WTC11 (cell line): Measurements from ENCODE around the gene BIRC3. TPM values are rescaled to one million over a fixed set of nuclear protein-coding genes. Genes with fewer than 3 reads are reported as not detected.

Experiments
- ATAC-seq: fragments of 200-7000 bp; cut with Tn5 transposase; 2 replicates; pipeline ENCODE4 v1.10.0; 2021; ENCODE audit warnings: mild to moderate bottlenecking, moderate library complexity
- CTCF ChIA-PET: fragments of 300-600 bp; sonication (Branson Sonifier 250); formaldehyde crosslinking; loops from one replicate; lab custom pipeline; 2021; ENCODE audit warnings: antibody characterized with exemption; lab: Charles Lee
- POLR2A ChIA-PET: fragments of 350-600 bp; sonication (Branson Sonifier 250); formaldehyde crosslinking; loops from one replicate; lab custom pipeline; 2021; ENCODE audit warnings: antibody characterized with exemption; lab: Charles Lee
- DNase-seq: peaks from one replicate; pipeline ENCODE4 v3.0.0; 2021; ENCODE audit warnings: low spot score
- H3K27ac Mint-ChIP-seq: 2 replicates; pipeline ENCODE4 v1.8.0; 2021; ENCODE audit warnings: mixed read lengths
- H3K27me3 Mint-ChIP-seq: 2 replicates; pipeline ENCODE4 v1.8.0; 2021; ENCODE audit warnings: low read depth, mild to moderate bottlenecking, moderate library complexity, mixed read lengths
- H3K36me3 Mint-ChIP-seq: 2 replicates; pipeline ENCODE4 v1.8.0; 2021; ENCODE audit warnings: mixed read lengths
- H3K4me1 Mint-ChIP-seq: 2 replicates; pipeline ENCODE4 v1.8.0; 2022; ENCODE audit warnings: mixed read lengths
- H3K4me3 Mint-ChIP-seq: 2 replicates; pipeline ENCODE4 v1.8.0; 2021; ENCODE audit warnings: mild to moderate bottlenecking, moderate library complexity, mixed read lengths
- H3K9me3 Mint-ChIP-seq: 2 replicates; pipeline ENCODE4 v1.8.0; 2021; ENCODE audit warnings: mixed read lengths
- CREB1 ChIP-seq: sonication (generic); formaldehyde crosslinking; IDR thresholded peaks from 2 replicates; pipeline ENCODE4 v1.8.0; 2023; ENCODE audit warnings: mild to moderate bottlenecking, missing genetic modification reagents
- EMX1 ChIP-seq: fragments of 250-450 bp; sonication (Bioruptor Pico); IDR thresholded peaks from 2 replicates; pipeline ENCODE4 v1.8.0; 2021; ENCODE audit warnings: mild to moderate bottlenecking
- FOXJ3 ChIP-seq: sonication (generic); formaldehyde crosslinking; IDR thresholded peaks from 2 replicates; pipeline ENCODE4 v1.9.0; 2021; ENCODE audit warnings: missing genetic modification reagents, mild to moderate bottlenecking, borderline replicate concordance
- FOXK1 ChIP-seq: sonication (generic); formaldehyde crosslinking; IDR thresholded peaks from 2 replicates; pipeline ENCODE4 v1.8.0; 2022; ENCODE audit warnings: mild to moderate bottlenecking, moderate library complexity, missing genetic modification reagents
- JUN ChIP-seq: sonication (generic); formaldehyde crosslinking; IDR thresholded peaks from 2 replicates; pipeline ENCODE4 v1.8.0; 2023; ENCODE audit warnings: mild to moderate bottlenecking, missing genetic modification reagents
- KAT7 ChIP-seq: sonication (generic); formaldehyde crosslinking; IDR thresholded peaks from 2 replicates; pipeline ENCODE4 v1.8.1; 2023; ENCODE audit warnings: missing genetic modification reagents, mild to moderate bottlenecking, borderline replicate concordance
- NFATC4 ChIP-seq: fragments of 250-450 bp; sonication (Bioruptor Pico); IDR thresholded peaks from 2 replicates; pipeline ENCODE4 v1.9.0; 2021; ENCODE audit warnings: mild to moderate bottlenecking
- NFE2L1 ChIP-seq: sonication (generic); formaldehyde crosslinking; IDR thresholded peaks from 2 replicates; pipeline ENCODE4 v1.8.1; 2023; ENCODE audit warnings: missing genetic modification reagents
- RORB ChIP-seq: fragments of 250-450 bp; sonication (Bioruptor Pico); IDR thresholded peaks from 2 replicates; pipeline ENCODE4 v1.9.0; 2021; ENCODE audit warnings: mild to moderate bottlenecking
- SP1 ChIP-seq: sonication (generic); formaldehyde crosslinking; conservative IDR thresholded peaks from 2 replicates; pipeline ENCODE4 v1.8.1; 2022; ENCODE audit warnings: missing genetic modification reagents
- TEAD1 ChIP-seq: sonication (generic); formaldehyde crosslinking; IDR thresholded peaks from 2 replicates; pipeline ENCODE4 v1.8.0; 2022; ENCODE audit warnings: mild to moderate bottlenecking, missing genetic modification reagents
- TP53 ChIP-seq: sonication (generic); formaldehyde crosslinking; IDR thresholded peaks from 2 replicates; pipeline ENCODE4 v1.8.1; 2023; ENCODE audit warnings: mild to moderate bottlenecking, missing genetic modification reagents
- ZNF232 ChIP-seq: sonication (generic); formaldehyde crosslinking; IDR thresholded peaks from 2 replicates; pipeline ENCODE4 v1.8.0; 2022; ENCODE audit warnings: mild to moderate bottlenecking, missing genetic modification reagents
- ZNF317 ChIP-seq: sonication (generic); formaldehyde crosslinking; IDR thresholded peaks from 2 replicates; pipeline ENCODE4 v1.8.1; 2023; ENCODE audit warnings: low read depth, mild to moderate bottlenecking, moderate library complexity, missing genetic modification reagents, borderline replicate concordance
- ZNF423 ChIP-seq: fragments of 250-450 bp; sonication (Bioruptor Pico); IDR thresholded peaks from 2 replicates; pipeline ENCODE4 v2.1.2; 2022; ENCODE audit warnings: mild to moderate bottlenecking, moderate library complexity
- ZNF671 ChIP-seq: fragments of 250-450 bp; sonication (Bioruptor Pico); IDR thresholded peaks from 2 replicates; pipeline ENCODE4 v1.8.0; 2021; ENCODE audit warnings: mild to moderate bottlenecking
- total RNA-seq: library from RNA; stranded (reverse); gene quantifications from 3 replicates; pipeline ENCODE4 v1.2.3, GENCODE V29; 2021
- TF ChIP-seq, protein P1 (sequence below): sonication (generic); formaldehyde crosslinking; IDR thresholded peaks from 2 replicates; pipeline ENCODE4 v1.8.0; 2022; ENCODE audit warnings: missing genetic modification reagents
- TF ChIP-seq, protein P2 (sequence below): sonication (generic); formaldehyde crosslinking; IDR thresholded peaks from 2 replicates; pipeline ENCODE4 v1.8.0; 2023; ENCODE audit warnings: mild to moderate bottlenecking, missing genetic modification reagents
- TF ChIP-seq, protein P3 (sequence below): fragments of 250-450 bp; sonication (Bioruptor Pico); conservative IDR thresholded peaks from 2 replicates; pipeline ENCODE4 v1.9.0; 2021; ENCODE audit warnings: mild to moderate bottlenecking
- TF ChIP-seq, protein P4 (sequence below): sonication (generic); formaldehyde crosslinking; IDR thresholded peaks from 2 replicates; pipeline ENCODE4 v1.8.1; 2022; ENCODE audit warnings: low read depth, missing genetic modification reagents, borderline replicate concordance
- TF ChIP-seq, protein P5 (sequence below): sonication (generic); formaldehyde crosslinking; IDR thresholded peaks from 2 replicates; pipeline ENCODE4 v1.8.0; 2023; ENCODE audit warnings: missing genetic modification reagents
- TF ChIP-seq, protein P6 (sequence below): fragments of 250-450 bp; sonication (Bioruptor Pico); IDR thresholded peaks from 2 replicates; pipeline ENCODE4 v1.9.0; 2021; ENCODE audit warnings: mild to moderate bottlenecking, borderline replicate concordance

BIRC3 gene
- total RNA-seq, 1 experiment from 2014 or later = 0.33 TPM

DNA sequence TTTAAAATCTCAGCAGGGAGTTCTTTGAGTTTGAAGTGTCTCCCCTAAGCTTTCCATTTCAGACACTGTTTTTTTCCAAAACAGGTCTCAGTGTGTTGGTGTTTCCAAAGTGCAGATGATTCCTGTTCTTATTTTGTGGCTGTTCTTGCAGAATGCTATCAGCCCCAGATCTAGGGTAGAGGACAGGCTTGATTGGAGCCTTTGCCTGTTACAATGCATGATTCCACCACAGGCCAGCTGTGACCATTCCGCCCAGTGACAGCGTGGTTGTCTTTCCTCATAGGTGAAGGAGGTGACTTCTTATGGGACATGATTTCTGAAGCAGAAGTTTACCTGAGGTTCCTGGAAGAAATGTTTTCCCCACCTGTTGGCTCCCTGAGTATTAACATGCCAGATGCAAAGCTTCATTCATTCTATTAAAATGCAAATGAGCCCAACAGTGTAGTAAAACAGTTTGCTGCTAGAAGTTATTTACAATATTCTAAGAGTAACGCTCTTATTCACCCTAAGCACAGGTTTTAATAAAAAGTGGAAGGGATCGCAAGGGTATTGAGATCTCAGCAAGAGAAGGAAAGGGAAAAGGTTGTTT is 36.9 kb upstream of the BIRC3 start (continued):
- TF ChIP-seq KAT7 (CRISPR knock-in tag) (no peak), JUN (CRISPR knock-in tag) (no peak), CREB1 (no peak), ZNF317 (CRISPR knock-in tag) (no peak), TEAD1 (no peak), EMX1 (CRISPR knock-in tag) (no peak), FOXJ3 (no peak), ZNF423 (no peak), SP1 (CRISPR knock-in tag) (no peak)
- TF ChIP-seq, protein P1, sequence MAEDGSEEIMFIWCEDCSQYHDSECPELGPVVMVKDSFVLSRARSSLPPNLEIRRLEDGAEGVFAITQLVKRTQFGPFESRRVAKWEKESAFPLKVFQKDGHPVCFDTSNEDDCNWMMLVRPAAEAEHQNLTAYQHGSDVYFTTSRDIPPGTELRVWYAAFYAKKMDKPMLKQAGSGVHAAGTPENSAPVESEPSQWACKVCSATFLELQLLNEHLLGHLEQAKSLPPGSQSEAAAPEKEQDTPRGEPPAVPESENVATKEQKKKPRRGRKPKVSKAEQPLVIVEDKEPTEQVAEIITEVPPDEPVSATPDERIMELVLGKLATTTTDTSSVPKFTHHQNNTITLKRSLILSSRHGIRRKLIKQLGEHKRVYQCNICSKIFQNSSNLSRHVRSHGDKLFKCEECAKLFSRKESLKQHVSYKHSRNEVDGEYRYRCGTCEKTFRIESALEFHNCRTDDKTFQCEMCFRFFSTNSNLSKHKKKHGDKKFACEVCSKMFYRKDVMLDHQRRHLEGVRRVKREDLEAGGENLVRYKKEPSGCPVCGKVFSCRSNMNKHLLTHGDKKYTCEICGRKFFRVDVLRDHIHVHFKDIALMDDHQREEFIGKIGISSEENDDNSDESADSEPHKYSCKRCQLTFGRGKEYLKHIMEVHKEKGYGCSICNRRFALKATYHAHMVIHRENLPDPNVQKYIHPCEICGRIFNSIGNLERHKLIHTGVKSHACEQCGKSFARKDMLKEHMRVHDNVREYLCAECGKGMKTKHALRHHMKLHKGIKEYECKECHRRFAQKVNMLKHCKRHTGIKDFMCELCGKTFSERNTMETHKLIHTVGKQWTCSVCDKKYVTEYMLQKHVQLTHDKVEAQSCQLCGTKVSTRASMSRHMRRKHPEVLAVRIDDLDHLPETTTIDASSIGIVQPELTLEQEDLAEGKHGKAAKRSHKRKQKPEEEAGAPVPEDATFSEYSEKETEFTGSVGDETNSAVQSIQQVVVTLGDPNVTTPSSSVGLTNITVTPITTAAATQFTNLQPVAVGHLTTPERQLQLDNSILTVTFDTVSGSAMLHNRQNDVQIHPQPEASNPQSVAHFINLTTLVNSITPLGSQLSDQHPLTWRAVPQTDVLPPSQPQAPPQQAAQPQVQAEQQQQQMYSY (CRISPR knock-in tag) = no peak

DNA sequence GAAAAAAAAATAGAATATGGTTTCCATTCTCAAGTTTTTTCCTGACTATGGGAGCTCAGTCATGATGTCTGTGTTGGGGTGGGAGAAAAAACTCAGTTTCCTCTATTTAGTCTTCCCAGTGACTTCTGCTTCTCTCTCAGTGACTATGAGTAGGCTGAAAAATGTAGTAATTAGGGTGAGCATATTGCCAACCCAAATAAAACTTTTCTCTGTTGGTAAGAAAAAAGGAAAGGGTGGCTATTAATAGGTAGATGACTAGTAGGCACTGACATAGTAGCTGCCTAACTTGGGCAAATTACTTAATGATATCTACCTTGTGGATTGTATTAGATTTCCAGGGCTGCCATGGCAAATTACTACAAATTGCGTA is 34.2 kb upstream of the BIRC3 start:
- no peaks in the 10 kb centered on the region for H3K36me3 Mint-ChIP-seq
- peaks cover 40% of the 10 kb centered on the region for H3K4me1 Mint-ChIP-seq
- ChIA-PET POLR2A (no interaction called here), CTCF (interaction anchor here (1.0 to 1.8 kb wide), 6 partner anchors 11 to 330 kb away, joined by 3 to 8 read pairs (median 4); no protein-coding TSS in a partner anchor)
- peak overlapping the region; percentile 24; the same call in 1 of the 2 replicates for H3K27ac Mint-ChIP-seq
- DNase-seq (no peak), ATAC-seq (no peak)
- no peak overlapping the region for H3K4me3 Mint-ChIP-seq
- H3K27me3 Mint-ChIP-seq = no peaks in the 10 kb centered on the region
- H3K9me3 Mint-ChIP-seq = 0 out of 2 replicates have a peak, but pooled peaks cover 4% of the 10 kb centered on the region
- no peak for TF ChIP-seq FOXJ3
- TF ChIP-seq NFATC4 (CRISPR knock-in tag) = no peak
- TF ChIP-seq, protein P2, sequence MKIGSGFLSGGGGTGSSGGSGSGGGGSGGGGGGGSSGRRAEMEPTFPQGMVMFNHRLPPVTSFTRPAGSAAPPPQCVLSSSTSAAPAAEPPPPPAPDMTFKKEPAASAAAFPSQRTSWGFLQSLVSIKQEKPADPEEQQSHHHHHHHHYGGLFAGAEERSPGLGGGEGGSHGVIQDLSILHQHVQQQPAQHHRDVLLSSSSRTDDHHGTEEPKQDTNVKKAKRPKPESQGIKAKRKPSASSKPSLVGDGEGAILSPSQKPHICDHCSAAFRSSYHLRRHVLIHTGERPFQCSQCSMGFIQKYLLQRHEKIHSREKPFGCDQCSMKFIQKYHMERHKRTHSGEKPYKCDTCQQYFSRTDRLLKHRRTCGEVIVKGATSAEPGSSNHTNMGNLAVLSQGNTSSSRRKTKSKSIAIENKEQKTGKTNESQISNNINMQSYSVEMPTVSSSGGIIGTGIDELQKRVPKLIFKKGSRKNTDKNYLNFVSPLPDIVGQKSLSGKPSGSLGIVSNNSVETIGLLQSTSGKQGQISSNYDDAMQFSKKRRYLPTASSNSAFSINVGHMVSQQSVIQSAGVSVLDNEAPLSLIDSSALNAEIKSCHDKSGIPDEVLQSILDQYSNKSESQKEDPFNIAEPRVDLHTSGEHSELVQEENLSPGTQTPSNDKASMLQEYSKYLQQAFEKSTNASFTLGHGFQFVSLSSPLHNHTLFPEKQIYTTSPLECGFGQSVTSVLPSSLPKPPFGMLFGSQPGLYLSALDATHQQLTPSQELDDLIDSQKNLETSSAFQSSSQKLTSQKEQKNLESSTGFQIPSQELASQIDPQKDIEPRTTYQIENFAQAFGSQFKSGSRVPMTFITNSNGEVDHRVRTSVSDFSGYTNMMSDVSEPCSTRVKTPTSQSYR (CRISPR knock-in tag) = no peak
- TF ChIP-seq, protein P3, sequence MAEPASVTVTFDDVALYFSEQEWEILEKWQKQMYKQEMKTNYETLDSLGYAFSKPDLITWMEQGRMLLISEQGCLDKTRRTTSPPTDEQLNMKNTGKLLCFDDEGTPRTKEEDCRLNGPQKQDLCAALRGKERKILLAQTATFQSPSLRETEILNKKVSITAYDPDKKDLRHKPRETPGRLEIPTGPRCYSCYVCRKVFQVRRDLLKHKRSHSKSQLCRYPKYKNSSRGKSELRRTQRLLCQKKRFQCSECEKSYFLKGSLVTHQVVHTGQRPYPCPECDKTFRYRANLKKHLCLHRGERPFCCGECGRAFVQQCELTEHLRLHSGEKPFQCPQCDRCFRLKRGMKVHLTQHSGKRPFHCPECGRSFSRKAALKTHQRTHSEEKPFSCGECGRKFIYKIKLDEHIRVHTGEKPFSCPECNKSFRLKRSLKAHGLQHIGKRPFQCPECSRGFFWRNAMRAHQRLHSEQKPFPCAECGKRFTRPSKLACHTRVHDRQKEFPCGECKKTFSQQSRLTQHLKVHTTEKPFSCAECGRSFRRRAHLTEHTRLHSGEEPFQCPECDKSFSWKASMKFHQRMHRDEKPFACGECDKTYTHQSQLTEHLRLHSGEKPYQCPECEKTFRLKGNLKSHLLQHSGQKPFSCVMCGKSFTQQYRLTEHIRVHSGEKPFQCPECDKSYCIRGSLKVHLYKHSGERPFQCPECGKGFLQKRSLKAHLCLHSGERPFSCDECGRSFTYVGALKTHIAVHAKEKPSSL = no peak
- TF ChIP-seq RORB = no peak
- no peak for TF ChIP-seq FOXK1 (CRISPR knock-in tag)
- TF ChIP-seq, protein P4, sequence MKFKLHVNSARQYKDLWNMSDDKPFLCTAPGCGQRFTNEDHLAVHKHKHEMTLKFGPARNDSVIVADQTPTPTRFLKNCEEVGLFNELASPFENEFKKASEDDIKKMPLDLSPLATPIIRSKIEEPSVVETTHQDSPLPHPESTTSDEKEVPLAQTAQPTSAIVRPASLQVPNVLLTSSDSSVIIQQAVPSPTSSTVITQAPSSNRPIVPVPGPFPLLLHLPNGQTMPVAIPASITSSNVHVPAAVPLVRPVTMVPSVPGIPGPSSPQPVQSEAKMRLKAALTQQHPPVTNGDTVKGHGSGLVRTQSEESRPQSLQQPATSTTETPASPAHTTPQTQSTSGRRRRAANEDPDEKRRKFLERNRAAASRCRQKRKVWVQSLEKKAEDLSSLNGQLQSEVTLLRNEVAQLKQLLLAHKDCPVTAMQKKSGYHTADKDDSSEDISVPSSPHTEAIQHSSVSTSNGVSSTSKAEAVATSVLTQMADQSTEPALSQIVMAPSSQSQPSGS = no peak
- TF ChIP-seq ZNF232 (CRISPR knock-in tag) = no peak
- TF ChIP-seq, protein P5, sequence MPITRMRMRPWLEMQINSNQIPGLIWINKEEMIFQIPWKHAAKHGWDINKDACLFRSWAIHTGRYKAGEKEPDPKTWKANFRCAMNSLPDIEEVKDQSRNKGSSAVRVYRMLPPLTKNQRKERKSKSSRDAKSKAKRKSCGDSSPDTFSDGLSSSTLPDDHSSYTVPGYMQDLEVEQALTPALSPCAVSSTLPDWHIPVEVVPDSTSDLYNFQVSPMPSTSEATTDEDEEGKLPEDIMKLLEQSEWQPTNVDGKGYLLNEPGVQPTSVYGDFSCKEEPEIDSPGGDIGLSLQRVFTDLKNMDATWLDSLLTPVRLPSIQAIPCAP (CRISPR knock-in tag) = no peak
- TF ChIP-seq, protein P6, sequence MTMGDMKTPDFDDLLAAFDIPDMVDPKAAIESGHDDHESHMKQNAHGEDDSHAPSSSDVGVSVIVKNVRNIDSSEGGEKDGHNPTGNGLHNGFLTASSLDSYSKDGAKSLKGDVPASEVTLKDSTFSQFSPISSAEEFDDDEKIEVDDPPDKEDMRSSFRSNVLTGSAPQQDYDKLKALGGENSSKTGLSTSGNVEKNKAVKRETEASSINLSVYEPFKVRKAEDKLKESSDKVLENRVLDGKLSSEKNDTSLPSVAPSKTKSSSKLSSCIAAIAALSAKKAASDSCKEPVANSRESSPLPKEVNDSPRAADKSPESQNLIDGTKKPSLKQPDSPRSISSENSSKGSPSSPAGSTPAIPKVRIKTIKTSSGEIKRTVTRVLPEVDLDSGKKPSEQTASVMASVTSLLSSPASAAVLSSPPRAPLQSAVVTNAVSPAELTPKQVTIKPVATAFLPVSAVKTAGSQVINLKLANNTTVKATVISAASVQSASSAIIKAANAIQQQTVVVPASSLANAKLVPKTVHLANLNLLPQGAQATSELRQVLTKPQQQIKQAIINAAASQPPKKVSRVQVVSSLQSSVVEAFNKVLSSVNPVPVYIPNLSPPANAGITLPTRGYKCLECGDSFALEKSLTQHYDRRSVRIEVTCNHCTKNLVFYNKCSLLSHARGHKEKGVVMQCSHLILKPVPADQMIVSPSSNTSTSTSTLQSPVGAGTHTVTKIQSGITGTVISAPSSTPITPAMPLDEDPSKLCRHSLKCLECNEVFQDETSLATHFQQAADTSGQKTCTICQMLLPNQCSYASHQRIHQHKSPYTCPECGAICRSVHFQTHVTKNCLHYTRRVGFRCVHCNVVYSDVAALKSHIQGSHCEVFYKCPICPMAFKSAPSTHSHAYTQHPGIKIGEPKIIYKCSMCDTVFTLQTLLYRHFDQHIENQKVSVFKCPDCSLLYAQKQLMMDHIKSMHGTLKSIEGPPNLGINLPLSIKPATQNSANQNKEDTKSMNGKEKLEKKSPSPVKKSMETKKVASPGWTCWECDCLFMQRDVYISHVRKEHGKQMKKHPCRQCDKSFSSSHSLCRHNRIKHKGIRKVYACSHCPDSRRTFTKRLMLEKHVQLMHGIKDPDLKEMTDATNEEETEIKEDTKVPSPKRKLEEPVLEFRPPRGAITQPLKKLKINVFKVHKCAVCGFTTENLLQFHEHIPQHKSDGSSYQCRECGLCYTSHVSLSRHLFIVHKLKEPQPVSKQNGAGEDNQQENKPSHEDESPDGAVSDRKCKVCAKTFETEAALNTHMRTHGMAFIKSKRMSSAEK (CRISPR knock-in tag) = no peak
- no peak for TF ChIP-seq ZNF671 (CRISPR knock-in tag)
- TF ChIP-seq NFE2L1 = no peak
- no peak for TF ChIP-seq TP53 (CRISPR knock-in tag)
